GM12878 (cell line): ENCODE measurements around the gene HECTD3. TPM values are rescaled to one million over a fixed set of nuclear protein-coding genes. Genes with fewer than 3 reads are reported as not detected.

Experiments used
- ATAC-seq: fragments of 200-7000 bp; cut with Tn5 transposase; 3 replicates; pipeline ENCODE4 v1.9.1; 2020; ENCODE audit warnings: mild to moderate bottlenecking, moderate library complexity
- BruUV-seq: library from RNA; stranded (reverse); fragments of 400-500 nt; replicated peaks from 2 replicates; lab custom pipeline; 2021; lab: Mats Ljungman, UMichigan
- CTCF ChIA-PET: fragments of 300-600 bp; sonication (Branson Sonifier 250); formaldehyde crosslinking; extraction: SDS; loops from one replicate; lab custom pipeline; 2021; ENCODE audit warnings: inconsistent platforms; lab: Yijun Ruan, JAX
- POLR2A ChIA-PET: fragments of 350-600 bp; formaldehyde crosslinking; extraction: SDS; loops from one replicate; lab custom pipeline; 2021; ENCODE audit warnings: inconsistent platforms; lab: Charles Lee
- RAD21 ChIA-PET: fragments of 300-600 bp; sonication (Branson Sonifier 250); formaldehyde crosslinking; loops from one replicate; lab custom pipeline; 2023; ENCODE audit warnings: antibody characterized with exemption; ENCODE audit not compliant: unreplicated experiment; lab: Charles Lee
- SMC1A ChIA-PET: fragments of 300-600 bp; sonication (Branson Sonifier 250); formaldehyde crosslinking; loops from one replicate; lab custom pipeline; 2023; ENCODE audit not compliant: unreplicated experiment, uncharacterized antibody; lab: Charles Lee
- DNase-seq: peaks from one replicate; pipeline ENCODE4 v3.0.0-alpha.2; 2011; ENCODE audit warnings: low read depth, low spot score
- FAIRE-seq: peaks from 3 replicates; lab custom pipeline; 2011; peaks lifted over from hg19 to GRCh38; lab: Jason Lieb, UNC
- H2AFZ ChIP-seq: 2 replicates; pipeline ENCODE4 v1.6.0; 2011; ENCODE audit warnings: low read depth, low read length, control low read depth; ENCODE audit not compliant: control insufficient read depth
- H3K27ac ChIP-seq: 2 replicates; pipeline ENCODE4 v1.5.1; 2011; ENCODE audit warnings: control low read depth; ENCODE audit not compliant: control insufficient read depth, insufficient read depth
- H3K27me3 ChIP-seq, 2 experiments: replicated peaks in 1 of 2; 2 replicates each; pipeline versions ENCODE4 v1.6.0 to v1.6.1; 2011; ENCODE audit warnings: low read length in 1 of 2; ENCODE audit not compliant: control insufficient read depth in 2 of 2, insufficient read depth in 2 of 2
- H3K36me3 ChIP-seq, 2 experiments: 2 replicates each; pipeline ENCODE4 v1.5.1; 2011; ENCODE audit warnings: low read length in 1 of 2; ENCODE audit not compliant: control insufficient read depth in 2 of 2, insufficient read depth in 2 of 2
- H3K4me1 ChIP-seq: 2 replicates; pipeline ENCODE4 v1.6.1; 2011; ENCODE audit warnings: mild to moderate bottlenecking, low read length, moderate library complexity, mixed read lengths; ENCODE audit not compliant: control insufficient read depth, insufficient read depth
- H3K4me2 ChIP-seq: 2 replicates; pipeline ENCODE4 v1.6.0; 2011; ENCODE audit warnings: control low read depth; ENCODE audit not compliant: control insufficient read depth, insufficient read depth
- H3K4me3 ChIP-seq: fragments of 200-600 bp; sonication (generic); 2 replicates; pipeline ENCODE4 v1.5.1; 2016
- H3K79me2 ChIP-seq: 2 replicates; pipeline ENCODE4 v1.6.0; 2011; ENCODE audit warnings: low read length; ENCODE audit not compliant: control insufficient read depth, insufficient read depth
- H3K9ac ChIP-seq: 2 replicates; pipeline ENCODE4 v1.8.0; 2011; ENCODE audit warnings: low read length, control low read depth, mixed read lengths; ENCODE audit not compliant: control insufficient read depth, insufficient read depth
- H3K9me3 ChIP-seq: replicated peaks from 3 replicates; pipeline ENCODE4 v1.5.1; 2011; ENCODE audit warnings: mild to moderate bottlenecking, low read length; ENCODE audit not compliant: control insufficient read depth, insufficient read depth
- H4K20me1 ChIP-seq: 2 replicates; pipeline ENCODE4 v1.6.0; 2011; ENCODE audit not compliant: control insufficient read depth, insufficient read depth
- BRCA1 ChIP-seq: IDR thresholded peaks from 2 replicates; pipeline ENCODE4 v1.6.1; 2011; ENCODE audit warnings: low read depth, low read length, improper control_type of control experiment
- LARP7 ChIP-seq: fragments of 450-650 bp; IDR thresholded peaks from 2 replicates; pipeline ENCODE4 v1.6.1; 2017; ENCODE audit warnings: mild to moderate bottlenecking
- NBN ChIP-seq: fragments of 450-650 bp; IDR thresholded peaks from 2 replicates; pipeline ENCODE4 v1.6.1; 2016
- NR2F1 ChIP-seq: fragments of 450-650 bp; conservative IDR thresholded peaks from 2 replicates; pipeline ENCODE4 v1.6.1; 2017; ENCODE audit warnings: mild to moderate bottlenecking
- WGBS: methylation state at CpG from one replicate; pipeline ENCODE4 v1.1.6; 2016; ENCODE audit warnings: low lambda C conversion rate; ENCODE audit not compliant: insufficient replicate concordance, insufficient coverage; ENCODE audit errors: missing lambda C conversion rate; 5-methylcytosine and 5-hydroxymethylcytosine counted together
- in situ Hi-C: fragments of 300-500 bp; cut with MboI; formaldehyde crosslinking; loops from 9 replicates; pipeline ENCODE4 v1.14.3; 2018; ENCODE audit warnings: mixed read lengths
- intact Hi-C: fragments of 100-400 bp; cut with micrococcal nuclease; formaldehyde crosslinking; loops from one replicate; pipeline ENCODE4 v1.14.2; 2022; ENCODE audit not compliant: unreplicated experiment
- polyA plus RNA-seq, 11 experiments: library from polyadenylated mRNA; depleted of rRNA in 4 of 11; unstranded in 6 of 11; stranded (reverse) in 5 of 11; fragments of >200 nt; fragmentation: Nextera tagmentation in 4 of 11; fragmentation: Illumina TruSeq in 1 of 11; extraction: Ambion mirVana in 4 of 11; extraction: Trizol in 1 of 11; gene quantifications; 1 replicate in 1 of 11; 2 replicates in 10 of 11; pipeline versions ENCODE4 v1.2.1 to v1.2.3, GENCODE V29; 2011 to 2016; ENCODE audit warnings: inconsistent platforms in 2 of 11, missing spikeins in 2 of 11, low read depth in 1 of 11
- total RNA-seq, 4 experiments: library from RNA; depleted of rRNA in 3 of 4; stranded (reverse); fragments of >200 nt in 3 of 4; fragmentation: Illumina TruSeq in 1 of 4; extraction: Trizol in 1 of 4; gene quantifications; 2 replicates each; pipeline versions ENCODE4 v1.2.1 to v1.2.3, GENCODE V29; 2013 to 2021
- TF ChIP-seq, protein P1 (sequence below): IDR thresholded peaks from 2 replicates; pipeline ENCODE4 v1.6.1; 2011; ENCODE audit warnings: borderline replicate concordance, low read depth, mild to moderate bottlenecking, moderate library complexity, mixed read lengths, low read length; ENCODE audit not compliant: insufficient read depth; ENCODE audit errors: extremely low read length
- TF ChIP-seq, protein P2 (sequence below): fragments of 450-650 bp; conservative IDR thresholded peaks from 2 replicates; pipeline ENCODE4 v1.6.1; 2017; ENCODE audit warnings: mild to moderate bottlenecking, moderate library complexity

The HECTD3 gene
- total and polyA plus RNA-seq, 10 of the 15 experiments (the other 5 are each of a cell fraction or from before 2014, with no cell fraction given) = 3.4 to 30.4 (median 22.6) TPM

DNA sequence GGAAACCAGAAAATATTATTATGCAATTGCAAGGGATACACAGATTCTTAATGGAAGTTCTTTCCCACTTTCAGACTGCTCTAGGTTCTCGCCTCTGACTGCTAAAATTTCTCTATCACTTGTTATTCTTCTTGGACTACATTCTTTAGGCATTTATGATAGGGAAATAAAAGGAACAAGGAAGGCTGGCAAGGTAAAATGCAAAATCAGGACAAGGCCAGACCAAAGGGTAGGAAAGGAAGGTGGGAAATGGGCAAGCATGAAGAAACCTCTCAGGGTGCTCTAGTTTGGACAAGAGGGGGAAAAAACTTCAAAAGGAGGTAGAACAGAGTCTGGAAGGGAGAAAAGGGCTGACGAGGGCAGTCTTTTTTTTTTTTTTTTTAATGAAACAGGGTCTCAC, 27.1 kb upstream of the HECTD3 start:
- Histone ChIP-seq H3K4me1 (peaks cover 4% of the 10 kb centered on the region), H3K4me2 (no peak overlapping the region), H3K36me3 (no peaks in the 10 kb centered on the region), H3K27ac (no peak overlapping the region), H3K4me3 (no peak overlapping the region), H3K79me2 (no peaks in the 10 kb centered on the region), H3K27me3 (no peaks in the 10 kb centered on the region), H3K9ac (no peak overlapping the region), H4K20me1 (no peaks in the 10 kb centered on the region), H3K9me3 (no peaks in the 10 kb centered on the region), H2AFZ (no peak overlapping the region)
- TF ChIP-seq LARP7 (no peak), NBN (no peak), BRCA1 (no peak), NR2F1 (no peak)
- TF ChIP-seq, protein P1, sequence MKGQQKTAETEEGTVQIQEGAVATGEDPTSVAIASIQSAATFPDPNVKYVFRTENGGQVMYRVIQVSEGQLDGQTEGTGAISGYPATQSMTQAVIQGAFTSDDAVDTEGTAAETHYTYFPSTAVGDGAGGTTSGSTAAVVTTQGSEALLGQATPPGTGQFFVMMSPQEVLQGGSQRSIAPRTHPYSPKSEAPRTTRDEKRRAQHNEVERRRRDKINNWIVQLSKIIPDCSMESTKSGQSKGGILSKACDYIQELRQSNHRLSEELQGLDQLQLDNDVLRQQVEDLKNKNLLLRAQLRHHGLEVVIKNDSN = no peak
- TF ChIP-seq, protein P2, sequence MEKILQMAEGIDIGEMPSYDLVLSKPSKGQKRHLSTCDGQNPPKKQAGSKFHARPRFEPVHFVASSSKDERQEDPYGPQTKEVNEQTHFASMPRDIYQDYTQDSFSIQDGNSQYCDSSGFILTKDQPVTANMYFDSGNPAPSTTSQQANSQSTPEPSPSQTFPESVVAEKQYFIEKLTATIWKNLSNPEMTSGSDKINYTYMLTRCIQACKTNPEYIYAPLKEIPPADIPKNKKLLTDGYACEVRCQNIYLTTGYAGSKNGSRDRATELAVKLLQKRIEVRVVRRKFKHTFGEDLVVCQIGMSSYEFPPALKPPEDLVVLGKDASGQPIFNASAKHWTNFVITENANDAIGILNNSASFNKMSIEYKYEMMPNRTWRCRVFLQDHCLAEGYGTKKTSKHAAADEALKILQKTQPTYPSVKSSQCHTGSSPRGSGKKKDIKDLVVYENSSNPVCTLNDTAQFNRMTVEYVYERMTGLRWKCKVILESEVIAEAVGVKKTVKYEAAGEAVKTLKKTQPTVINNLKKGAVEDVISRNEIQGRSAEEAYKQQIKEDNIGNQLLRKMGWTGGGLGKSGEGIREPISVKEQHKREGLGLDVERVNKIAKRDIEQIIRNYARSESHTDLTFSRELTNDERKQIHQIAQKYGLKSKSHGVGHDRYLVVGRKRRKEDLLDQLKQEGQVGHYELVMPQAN = no peak
- ChIA-PET POLR2A (no interaction called here), CTCF (no interaction called here), RAD21 (no interaction called here), SMC1A (no interaction called here)
- in situ Hi-C loops (no loop called here), intact Hi-C loops (no loop called here)
- FAIRE-seq (no peak), ATAC-seq (no peak), DNase-seq (no peak)
- BruUV-seq = no TSS peak
- WGBS = 12% methylated on average over 2 of the region's 2 CpGs
